HG03066 (cell line): ENCODE data around the gene PIK3C2B.

Experiments
- ATAC-seq: cut with Tn5 transposase; IDR thresholded peaks from one replicate; pipeline ENCODE4 v1.9.1; 2021; ENCODE audit warnings: low read depth; ENCODE audit not compliant: unreplicated experiment

Gene PIK3C2B

DNA sequence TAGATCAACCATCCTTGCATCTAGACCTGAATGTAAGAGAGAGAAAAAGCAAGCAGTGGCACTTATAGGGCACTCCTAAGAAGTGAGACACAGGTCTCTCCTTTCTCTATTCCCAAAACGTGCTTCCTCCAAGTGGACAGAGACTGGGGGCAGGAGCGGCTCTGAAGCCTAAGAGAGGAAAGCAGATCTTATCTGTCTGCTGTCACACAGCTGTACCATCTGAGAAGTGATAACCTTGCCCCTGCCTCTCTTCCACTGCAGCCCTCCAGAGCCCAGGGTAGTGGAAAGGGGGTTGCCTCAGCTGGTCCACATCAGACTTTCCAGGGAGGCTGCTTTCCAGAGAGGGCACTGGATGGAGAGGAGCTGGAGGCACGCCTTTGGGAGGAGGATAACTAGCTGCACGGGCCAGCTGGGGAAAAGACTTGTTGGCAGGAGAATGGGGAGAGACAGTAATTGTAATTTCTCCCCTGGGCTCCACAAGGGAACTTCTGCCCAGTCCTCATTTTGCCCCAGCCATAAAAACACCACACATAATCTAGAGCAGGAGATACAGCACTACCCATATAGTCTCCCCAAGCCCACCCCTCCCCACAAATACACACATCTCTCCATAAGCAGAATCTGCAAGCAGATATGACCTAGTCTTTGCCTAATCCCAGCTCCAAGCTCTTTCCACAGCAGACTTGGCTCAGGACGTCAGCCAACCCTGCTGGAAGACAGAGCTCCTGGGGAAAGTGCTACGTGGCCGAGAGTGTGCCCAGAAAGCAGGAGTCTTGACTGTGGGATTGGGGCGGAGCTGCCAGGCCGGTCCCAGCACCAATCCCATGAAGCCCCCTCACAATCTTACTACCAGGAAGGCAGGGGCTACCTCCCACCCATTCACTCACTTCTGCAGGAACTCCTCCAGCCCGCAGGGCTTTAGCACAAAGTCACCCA, 31.2 kb downstream of the PIK3C2B start:
- ATAC-seq: no peak

DNA sequence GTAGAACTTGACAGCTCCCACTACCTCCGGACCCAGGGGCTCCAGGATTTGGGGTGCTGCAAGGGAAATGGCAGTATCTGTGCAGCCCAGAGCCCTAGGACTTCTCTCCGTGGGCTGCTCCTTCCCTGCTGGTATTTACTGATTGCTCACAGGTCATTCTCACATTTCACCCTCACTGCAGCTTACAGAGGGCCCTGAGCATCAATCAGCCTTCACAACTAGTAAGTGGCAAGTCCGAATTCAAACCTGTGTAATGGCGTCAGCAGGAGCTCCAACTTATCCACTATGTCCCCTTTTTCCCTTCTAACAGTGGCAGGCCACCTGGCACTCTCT, 32.4 kb downstream of the PIK3C2B start:
- no peak for ATAC-seq

DNA sequence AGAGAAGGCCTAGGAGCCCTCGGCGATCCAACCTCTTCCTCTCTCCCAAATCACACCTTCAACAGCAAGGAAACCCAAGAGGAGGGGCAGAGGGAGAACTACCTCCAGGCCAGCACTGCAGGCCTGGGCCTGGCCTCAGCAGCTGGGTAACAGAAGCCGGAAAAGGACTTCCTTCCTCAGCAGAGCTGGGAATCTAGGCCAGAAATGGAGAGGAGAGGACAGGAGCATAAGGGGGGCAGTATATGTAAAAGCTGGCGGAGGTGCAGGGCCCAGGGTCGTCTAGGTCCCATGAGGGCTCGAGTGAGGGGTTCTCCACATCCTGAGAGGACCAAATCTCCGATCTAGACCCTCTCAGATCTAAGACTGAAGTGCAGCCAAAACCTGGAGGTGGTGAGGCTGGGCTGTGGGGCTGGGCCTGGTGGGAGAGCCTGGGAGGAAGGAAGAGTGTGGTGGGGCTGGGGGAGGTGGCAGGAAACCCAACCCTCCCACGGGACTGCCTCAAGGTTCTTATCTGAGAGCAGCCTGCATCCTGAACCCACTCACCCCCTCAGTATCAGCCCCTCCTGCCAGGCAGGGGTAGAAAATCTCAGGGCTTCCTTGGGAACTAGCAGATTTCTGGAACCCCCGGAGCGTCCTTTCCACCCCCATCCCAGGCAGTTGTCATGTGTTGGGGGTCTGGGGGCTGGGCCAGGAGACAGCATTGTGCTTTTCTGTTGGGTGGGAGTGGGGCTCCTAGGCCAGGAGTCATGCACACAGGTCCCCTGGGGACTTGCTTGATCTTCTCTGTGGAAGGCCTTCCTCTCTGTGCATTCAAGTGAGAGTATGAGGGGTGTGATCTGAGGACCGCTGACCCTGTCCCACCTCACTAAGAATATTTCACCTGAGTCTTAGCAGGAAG, 33.0 kb downstream of the PIK3C2B start:
- ATAC-seq: peak; percentile 44

DNA sequence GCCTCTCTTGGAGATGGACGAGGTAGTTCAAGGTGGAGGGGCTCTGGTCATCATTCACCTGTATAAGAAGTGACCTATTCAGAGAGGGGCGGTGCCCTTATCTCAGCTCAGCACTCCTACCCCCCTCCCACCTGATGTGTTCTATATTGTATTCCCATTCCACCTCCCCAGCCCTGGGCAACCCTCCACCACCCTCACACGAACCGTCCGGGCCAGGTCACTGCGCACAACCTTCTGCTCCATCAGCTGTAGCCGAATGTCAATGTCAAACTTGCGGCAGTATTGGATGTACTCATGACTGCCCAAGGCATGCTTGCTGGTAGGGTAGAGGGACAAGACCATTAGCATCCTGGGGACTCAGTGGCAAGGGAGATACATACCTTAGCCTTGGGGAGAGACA, 34.3 kb downstream of the PIK3C2B start:
- no peak for ATAC-seq

DNA sequence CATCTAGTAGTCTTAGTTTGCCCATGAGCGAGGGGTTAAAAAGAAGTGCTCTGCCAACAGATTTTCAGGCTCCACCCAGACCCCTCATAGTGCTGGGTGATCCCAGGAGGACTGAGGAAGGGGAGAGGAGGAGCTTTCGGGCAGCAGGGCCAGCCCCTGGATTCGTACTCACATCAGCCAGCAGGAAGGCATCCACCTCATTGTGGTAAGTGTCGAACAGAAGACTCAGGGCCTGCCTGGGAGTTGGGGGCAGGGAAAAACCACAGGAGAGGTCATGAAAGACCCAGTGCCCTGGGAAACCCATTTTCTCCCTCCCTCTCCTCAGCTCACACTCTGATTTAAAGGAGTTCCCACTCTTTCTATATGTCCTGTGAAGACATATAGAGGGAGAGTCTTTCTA, 34.9 kb downstream of the PIK3C2B start:
- no peak for ATAC-seq

DNA sequence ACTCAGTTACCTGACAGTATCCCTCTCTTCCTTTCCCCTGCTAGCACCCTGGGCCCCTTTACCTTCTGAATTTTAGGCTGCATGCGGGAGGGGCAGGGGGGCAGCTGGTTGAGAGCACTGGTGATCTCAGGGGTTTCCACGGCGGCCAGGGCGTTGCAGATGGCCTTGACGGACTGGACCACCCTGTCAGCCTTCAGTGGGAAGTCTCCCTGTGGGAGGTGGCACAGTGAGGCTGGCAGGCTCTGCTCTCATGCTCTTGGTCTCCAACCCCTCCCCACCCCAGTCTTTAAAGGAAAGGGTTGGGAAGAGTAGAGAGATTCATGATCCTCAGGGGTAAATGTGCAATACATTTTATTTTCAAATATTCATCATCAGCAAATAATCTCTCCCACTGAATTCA, 36.9 kb downstream of the PIK3C2B start:
- no peak for ATAC-seq

DNA sequence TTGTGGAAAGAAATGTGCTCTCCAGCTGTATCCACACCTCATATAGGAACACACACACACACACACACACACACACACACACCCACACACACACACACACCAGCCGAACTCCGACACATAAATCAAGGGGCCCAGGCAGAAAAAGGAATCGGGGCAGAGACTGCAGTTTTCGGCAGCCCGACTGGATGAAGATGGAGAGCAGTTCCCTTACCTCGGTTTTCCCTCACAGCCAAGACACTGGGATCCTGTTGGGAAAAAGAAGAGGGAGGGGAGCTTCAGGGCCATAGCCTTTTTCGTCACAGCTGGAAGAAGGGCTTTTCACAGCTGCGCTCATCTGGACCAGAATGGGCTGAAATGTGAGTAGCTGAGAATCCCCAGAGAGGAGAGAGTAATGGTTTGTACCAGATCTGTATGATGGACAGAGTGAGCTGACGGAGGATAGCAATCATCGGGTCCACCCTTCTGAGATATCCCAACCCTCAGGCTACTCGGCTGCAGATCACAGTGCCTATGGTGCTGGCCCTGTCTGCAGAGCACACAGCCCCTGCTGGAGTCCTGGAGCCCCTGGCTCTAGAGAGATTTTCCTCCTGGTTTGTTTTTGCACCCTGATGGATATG, 37.7 kb downstream of the PIK3C2B start:
- ATAC-seq: no peak

DNA sequence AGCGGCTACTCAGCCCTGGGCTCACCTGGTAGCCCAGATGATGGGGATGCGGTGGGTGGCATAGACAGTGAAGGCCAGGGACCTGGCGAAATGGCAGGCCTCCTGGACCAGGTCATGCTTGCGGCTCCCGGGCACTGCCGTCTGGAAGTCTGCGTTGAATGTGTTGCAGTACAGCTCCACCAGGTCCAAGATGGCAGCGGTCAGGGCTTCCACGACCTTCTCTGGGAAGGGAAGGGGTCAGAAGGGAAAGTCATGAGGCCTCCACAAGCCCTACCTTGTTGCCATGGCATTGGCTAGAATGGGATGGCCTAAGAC, 38.8 kb downstream of the PIK3C2B start:
- no peak for ATAC-seq

DNA sequence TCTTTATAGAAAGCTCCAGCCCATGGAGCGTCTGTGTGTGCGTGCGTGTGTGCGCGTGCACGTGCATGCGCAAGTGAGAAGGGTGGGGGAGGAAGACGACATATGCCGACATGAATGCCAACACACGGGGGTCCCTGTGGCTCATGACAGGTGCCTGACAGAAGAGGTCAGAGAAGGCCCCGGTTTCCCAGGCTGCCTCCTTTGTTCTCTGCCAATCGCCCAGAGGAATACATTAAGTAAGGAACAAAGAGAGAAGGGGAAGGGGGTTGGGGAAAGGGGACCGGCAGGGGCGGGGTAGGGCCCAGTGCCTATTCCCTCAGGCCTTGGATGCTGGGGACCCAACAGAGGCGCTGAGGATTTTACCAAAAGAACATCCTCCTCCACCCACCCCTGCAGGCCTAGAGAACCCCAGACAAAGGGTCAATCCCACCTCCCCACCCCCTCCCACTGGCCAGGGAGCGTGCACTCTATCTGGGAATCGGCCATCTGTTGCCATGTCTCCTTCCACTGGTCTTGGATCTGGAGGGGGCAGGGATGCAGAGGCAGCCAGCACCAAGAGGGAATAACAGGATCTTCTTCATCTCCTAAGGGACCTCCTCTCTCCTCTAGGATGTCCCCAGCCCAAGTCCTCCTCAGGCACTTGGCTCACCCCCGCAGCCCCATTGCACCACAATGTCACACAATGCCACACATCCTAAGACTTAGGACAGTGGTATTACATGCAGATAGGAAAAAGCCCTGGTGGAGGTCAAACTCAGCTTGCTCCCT, 39.4 kb downstream of the PIK3C2B start:
- no peak for ATAC-seq

DNA sequence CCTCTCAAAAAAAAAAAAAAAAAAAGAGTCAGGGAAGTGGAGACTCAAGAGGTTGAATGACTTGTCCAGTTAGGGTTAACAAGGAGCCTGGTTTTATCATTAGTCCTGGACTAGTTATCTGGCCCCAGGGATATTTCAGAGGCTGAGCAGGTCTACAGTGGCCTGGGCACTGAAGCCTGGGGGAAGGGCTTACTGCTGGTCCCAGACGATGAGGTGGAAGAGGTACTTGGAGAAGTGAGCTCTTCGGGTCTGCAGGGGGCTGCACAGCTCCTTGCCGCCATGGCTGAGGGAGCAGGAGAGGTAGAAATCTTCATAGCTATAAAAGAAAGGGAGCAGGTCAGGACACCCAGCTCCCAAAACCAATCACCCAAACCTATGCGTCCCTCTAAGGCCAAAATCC, 40.1 kb downstream of the PIK3C2B start:
- ATAC-seq: no peak

DNA sequence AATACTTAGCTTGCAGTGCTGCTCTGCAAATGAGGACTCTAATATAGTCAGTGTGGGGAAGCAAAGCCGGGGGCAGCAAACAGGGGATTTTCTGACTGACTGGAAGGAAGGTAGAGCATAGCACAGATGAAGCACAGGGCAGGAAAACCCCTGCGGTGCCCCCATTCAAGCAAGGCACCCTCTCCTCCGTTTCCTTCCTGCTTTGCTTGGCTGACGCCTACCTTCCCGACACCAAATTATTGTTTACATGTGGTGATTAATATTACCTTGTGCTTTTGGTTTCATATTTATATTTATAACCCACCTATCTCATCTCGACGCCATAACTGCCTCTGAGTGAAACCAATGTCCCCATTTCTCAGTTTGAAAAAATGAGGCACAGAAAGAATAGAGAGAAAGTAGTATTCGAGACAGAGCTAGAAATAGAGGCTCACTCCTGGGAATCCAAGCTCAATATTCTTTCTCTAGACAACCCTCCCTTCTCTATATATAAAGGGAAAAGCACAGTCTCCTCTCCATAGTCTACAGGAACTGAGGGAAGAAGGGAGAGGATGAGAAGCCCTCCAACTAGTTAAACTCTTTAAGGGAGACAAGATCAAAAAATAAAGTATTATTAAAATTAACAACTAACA, 41.3 kb downstream of the PIK3C2B start:
- peak; percentile 66 for ATAC-seq

DNA sequence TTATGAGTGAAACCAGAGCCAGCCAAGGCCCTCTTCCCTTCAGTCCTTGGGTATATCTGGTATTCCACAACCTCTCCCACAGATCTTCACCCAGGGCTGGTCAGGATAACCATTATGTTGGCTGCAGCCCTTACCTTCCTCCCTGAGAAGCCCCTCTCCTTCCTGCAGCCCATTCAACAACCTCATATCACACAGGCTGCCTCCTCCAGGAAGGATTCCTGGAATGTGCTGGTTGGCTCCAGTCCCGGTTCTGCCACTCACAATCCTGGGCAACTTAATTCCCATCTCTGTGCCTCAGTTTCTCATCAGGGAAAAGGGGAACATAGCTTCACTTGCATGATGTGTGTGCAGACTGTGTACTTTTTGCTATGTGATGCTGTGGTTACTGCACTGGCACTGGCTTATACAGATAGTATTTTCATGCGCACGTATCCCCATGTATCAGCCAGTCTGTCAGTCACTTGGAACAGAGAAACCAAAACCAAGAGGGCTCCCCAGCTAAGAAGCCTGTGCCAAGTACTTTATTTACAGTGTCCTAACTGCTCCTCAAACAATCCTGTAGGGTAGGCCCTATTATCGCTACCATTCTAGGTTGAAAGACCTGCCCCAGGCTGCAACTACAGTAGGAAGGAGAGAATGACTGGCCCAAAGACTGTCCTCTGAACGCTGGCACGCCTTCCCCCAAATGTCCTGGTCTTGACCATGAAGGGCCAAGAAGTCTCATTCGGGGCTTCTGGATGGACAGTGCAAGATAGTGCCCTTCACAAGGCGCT, 43.1 kb downstream of the PIK3C2B start:
- ATAC-seq: no peak

DNA sequence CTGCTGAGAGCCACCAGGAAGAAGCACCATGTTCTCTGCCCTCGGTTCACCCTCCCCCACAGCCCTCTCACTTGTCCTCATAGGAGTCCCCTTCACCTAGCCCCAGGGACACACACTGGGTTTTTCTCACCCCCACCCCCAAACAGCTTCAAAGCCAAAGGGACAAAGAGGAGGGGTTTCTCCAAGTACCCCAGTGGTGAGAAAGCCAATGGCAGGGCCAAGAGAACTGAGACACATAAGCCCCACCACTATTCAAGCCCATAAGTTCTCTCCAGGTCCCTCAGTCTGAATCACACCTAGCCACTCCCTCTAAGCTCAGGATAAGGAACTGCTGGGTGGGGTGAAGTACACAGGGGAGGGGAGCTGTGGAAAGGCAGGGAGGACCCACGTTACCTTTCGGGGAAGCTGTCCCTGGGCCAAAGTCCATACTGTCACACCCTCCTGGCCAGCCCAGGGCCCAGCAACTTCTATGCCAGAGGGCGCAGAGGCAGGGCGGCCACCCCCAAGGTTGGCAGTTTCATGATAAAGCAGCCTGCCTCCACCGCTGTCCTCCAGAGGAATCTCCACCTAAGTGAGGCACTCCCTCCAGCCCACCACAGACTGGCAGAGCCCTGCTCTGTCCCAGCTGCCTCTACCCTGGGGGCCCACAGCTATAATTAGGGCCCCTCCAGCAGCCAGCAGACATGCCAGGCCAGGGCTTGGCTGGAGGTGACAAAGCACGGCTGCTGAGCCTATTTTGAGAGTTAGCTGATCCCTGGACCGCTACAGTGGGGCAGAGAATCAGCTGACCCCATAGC, 43.9 kb downstream of the PIK3C2B start:
- ATAC-seq: no peak

DNA sequence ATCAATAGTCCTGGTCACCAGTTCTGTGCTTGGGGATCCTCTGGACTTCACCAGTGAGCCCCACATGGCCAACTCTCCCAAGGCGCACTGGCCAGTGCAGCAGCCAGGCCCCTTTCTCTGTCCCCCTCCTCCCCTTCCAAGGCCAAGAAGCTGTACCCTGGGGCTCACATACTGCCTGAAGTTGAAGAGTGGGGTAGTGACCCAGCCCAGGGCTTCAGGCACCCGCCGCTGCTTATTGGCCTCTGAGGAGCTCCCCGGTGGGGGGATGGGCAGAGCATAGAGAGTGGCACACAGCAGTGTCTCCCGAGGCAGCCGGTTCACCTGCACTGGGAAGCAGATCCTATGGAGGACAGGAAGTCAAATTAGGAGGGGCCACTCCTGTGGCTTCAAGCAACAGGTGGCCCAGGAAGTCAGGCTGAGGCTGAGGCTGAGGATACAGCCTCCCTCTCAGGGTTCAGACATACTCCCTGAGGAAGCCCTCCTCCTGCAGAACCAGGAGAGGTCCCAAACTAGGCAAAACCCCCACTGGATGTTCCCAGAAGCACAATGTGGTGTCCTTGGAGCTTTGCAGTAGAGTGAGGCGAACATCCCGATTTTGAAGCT, 44.8 kb downstream of the PIK3C2B start:
- ATAC-seq: no peak

DNA sequence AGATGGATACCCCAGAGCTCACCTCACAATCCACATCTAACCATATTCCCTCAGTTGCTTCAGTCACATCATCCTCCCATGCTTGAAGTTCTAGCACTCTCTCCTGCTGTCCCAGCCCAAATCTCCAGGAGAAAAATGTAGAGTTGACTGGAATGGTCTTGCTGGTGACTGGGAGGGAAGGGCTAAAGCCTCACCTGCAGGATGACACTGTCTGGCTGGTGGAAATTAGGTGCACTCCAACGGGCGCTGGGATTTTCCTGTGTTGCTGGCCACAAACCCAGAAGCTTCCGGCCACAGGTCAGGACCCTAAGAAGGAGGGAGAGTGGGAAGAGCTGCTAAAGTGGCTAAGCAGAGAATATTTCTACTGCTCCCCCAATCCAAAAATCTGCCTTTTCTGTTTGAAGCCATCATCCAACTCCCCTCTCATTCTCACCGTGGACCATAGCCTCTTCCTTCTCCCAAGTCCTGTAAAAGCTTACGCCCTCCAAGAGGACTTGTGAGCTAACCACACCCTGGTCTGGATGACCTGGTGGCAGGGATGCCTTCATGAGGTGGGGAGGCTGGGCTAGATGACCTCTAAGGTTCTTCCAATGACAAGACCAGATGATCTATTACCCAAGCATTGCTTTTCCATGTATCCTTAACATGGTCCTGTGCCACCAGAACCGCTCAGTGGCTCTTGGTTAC, 45.5 kb downstream of the PIK3C2B start:
- ATAC-seq: no peak

DNA sequence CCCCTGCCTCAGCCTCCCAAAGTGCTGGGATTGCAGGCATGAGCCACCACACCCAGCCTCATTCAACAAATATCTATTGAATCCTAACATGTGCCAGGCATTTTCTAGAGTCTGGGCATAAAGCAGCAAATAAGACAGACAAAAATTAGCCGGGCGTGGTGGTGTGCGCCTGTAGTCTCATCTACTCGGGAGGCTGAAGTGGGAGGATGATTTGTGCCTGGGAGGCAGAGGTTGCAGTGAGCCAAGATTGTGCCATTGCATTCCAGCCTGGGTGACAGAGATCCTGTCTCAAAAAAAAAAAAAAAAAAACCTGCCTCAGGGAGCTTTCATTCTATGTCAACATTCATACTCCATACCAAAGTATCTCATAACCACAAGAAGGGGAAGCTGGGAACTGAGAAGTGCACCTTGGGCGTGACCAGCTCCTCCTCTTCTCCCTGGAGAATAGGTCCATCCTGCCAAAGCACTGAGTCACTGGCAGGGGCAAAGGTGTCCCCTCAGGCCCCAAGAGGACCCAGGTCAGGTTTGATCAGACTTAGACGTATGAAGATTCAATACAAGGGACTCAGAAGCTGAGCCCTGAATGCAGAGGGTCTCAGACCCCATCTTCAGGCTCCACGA, 46.2 kb downstream of the PIK3C2B start:
- no peak for ATAC-seq

DNA sequence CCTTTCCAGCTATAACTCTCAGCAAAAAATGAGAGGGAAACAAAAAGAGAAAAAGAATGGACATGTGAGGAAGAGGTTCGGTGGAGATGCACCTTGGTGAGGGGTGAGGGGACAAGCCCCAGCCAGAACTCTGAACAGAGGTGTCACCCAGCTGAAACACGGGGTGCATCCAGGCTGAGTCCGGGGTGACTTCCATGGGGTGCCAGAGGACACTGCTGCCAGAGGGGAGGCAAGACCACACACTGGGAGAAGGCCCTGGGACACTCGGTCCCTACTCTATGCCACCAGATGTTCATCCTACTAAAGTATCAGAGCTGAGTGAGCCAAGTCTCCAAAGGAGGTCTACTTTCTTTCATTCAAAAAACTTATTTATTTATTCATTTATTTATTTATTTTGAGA, 46.9 kb downstream of the PIK3C2B start:
- no peak for ATAC-seq
